ENCODE measurements around the gene HNRNPH3. TPM values are rescaled to one million over a fixed set of nuclear protein-coding genes. Genes with fewer than 3 reads are reported as not detected.
A peak's percentile ranks its signal among the peaks of the same experiment; 100 is the strongest.
"Not testable (repeated sequence)": the region's sequence is repeated elsewhere in the genome, so short reads cannot be mapped to it uniquely, and the experiment has no call there.

HNRNPH3 gene
- total and polyA plus RNA-seq, 9 donors, result 17.8 to 214 (median 191) TPM

GRCh38 chr10:68302503-68302823 is 29.4 kb upstream of the HNRNPH3 start:
- H3K27ac ChIP-seq (ENCODE audit: low read length), result no peak overlapping the region
- H3K4me3 ChIP-seq (ENCODE audit: low read length), result no peak overlapping the region
- no peaks in the 10 kb centered on the region for H3K4me1 ChIP-seq (ENCODE audit: control insufficient read depth, insufficient read depth, low read length)
- WGBS (ENCODE audit: insufficient coverage), result 80% methylated on average over 1 of the region's 2 CpGs
- no peak for DNase-seq
- no peaks in the 10 kb centered on the region for H3K9me3 ChIP-seq (replicated peaks; ENCODE audit: control insufficient read depth, low read depth, low read length)
- no peaks in the 10 kb centered on the region for H3K27me3 ChIP-seq (ENCODE audit: control insufficient read depth, insufficient read depth, low read length)
- H3K36me3 ChIP-seq (ENCODE audit: control insufficient read depth, insufficient read depth, low read length), result no peaks in the 10 kb centered on the region

GRCh38 chr10:68302871-68303270 is 29.0 kb upstream of the HNRNPH3 start:
- DNase-seq, result no peak
- no peaks in the 10 kb centered on the region for H3K36me3 ChIP-seq (ENCODE audit: control insufficient read depth, insufficient read depth, low read length)
- no peaks in the 10 kb centered on the region for H3K9me3 ChIP-seq (replicated peaks; ENCODE audit: control insufficient read depth, low read depth, low read length)
- 96% methylated on average over 3 of the region's 5 CpGs for WGBS (ENCODE audit: insufficient coverage)
- no peaks in the 10 kb centered on the region for H3K4me1 ChIP-seq (ENCODE audit: control insufficient read depth, insufficient read depth, low read length)
- H3K27ac ChIP-seq (ENCODE audit: low read length), result no peak overlapping the region
- no peak overlapping the region for H3K4me3 ChIP-seq (ENCODE audit: low read length)
- no peaks in the 10 kb centered on the region for H3K27me3 ChIP-seq (ENCODE audit: control insufficient read depth, insufficient read depth, low read length)

DNA sequence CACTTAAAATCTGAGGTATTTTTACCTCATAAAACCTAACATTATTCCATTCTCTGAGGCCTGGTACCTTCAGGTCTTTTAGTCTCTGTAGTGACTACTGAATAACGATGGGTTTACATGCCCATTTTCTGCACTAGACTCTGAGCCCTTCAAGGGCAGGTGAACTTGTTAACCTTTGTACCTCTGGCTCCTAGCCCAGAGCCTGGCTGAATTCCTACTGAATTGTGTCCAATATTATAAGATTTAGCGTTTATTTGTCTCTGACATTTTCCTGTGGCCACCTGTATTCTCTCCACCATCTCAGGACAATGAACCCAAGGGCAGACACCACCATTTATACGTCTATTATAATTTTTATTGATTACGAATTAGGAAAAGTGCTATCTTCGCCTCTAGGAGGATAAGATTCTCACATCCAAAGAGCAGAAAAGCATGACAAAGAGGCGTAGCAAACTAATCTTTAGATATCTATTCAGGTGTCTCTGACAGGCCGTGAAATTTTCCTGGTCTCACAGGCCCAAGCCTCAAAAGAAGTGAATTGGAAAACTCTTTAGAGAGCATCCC is 27.9 kb upstream of the HNRNPH3 start:
- no peaks in the 10 kb centered on the region for H3K27me3 ChIP-seq (ENCODE audit: control insufficient read depth, insufficient read depth, low read length)
- no peak overlapping the region for H3K4me3 ChIP-seq (ENCODE audit: low read length)
- no peak overlapping the region for H3K27ac ChIP-seq (ENCODE audit: low read length)
- WGBS (ENCODE audit: insufficient coverage), result 95% methylated on average over 3 of the region's 7 CpGs
- no peaks in the 10 kb centered on the region for H3K4me1 ChIP-seq (ENCODE audit: control insufficient read depth, insufficient read depth, low read length)
- no peak for DNase-seq
- no peaks in the 10 kb centered on the region for H3K9me3 ChIP-seq (replicated peaks; ENCODE audit: control insufficient read depth, low read depth, low read length)
- H3K36me3 ChIP-seq (ENCODE audit: control insufficient read depth, insufficient read depth, low read length), result no peaks in the 10 kb centered on the region

GRCh38 chr10:68305854-68306253 is 26.0 kb upstream of the HNRNPH3 start:
- Histone ChIP-seq H3K27me3 (ENCODE audit: control insufficient read depth, insufficient read depth, low read length) (no peaks in the 10 kb centered on the region), H3K36me3 (ENCODE audit: control insufficient read depth, insufficient read depth, low read length) (no peaks in the 10 kb centered on the region), H3K4me3 (ENCODE audit: low read length) (no peak overlapping the region), H3K27ac (ENCODE audit: low read length) (no peak overlapping the region), H3K9me3 (replicated peaks; ENCODE audit: control insufficient read depth, low read depth, low read length) (no peaks in the 10 kb centered on the region), H3K4me1 (ENCODE audit: control insufficient read depth, insufficient read depth, low read length) (no peaks in the 10 kb centered on the region)
- WGBS (ENCODE audit: insufficient coverage), result no CpG with 5 or more reads among the region's 1 CpG
- no peak for DNase-seq

DNA sequence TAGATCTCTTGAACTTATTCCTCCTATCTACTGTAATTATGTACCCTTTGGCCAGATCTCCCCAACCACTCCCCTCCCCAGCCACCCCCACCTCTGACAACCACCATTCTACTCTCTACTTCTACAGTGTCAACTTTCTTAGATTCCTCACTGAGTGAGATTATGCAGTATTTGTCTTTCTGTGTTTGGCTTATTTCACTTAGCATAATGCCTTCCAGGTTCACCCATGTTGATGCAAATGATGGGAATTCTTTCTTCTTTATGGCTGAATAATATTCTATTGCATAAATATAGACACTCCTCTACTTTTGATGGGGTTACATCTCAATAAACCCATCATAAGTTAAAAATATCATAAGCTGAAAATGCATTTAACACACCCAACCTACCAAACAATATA is 21.3 kb upstream of the HNRNPH3 start:
- H3K36me3 ChIP-seq (ENCODE audit: control insufficient read depth, insufficient read depth, low read length), result no peaks in the 10 kb centered on the region
- no peak overlapping the region for H3K4me3 ChIP-seq (ENCODE audit: low read length)
- no peak for DNase-seq
- H3K9me3 ChIP-seq (replicated peaks; ENCODE audit: control insufficient read depth, low read depth, low read length), result no peaks in the 10 kb centered on the region
- H3K27me3 ChIP-seq (ENCODE audit: control insufficient read depth, insufficient read depth, low read length), result no peaks in the 10 kb centered on the region
- no peak overlapping the region for H3K27ac ChIP-seq (ENCODE audit: low read length)
- H3K4me1 ChIP-seq (ENCODE audit: control insufficient read depth, insufficient read depth, low read length), result no peaks in the 10 kb centered on the region

- whole genome bisulfite sequencing (ENCODE audit: insufficient coverage), result 93% methylated on average over 6 of the region's 6 CpGs
- not testable (repeated sequence) for H3K27ac ChIP-seq (ENCODE audit: low read length); DNase-seq; H3K36me3 ChIP-seq (ENCODE audit: control insufficient read depth, insufficient read depth, low read length); H3K4me1 ChIP-seq (ENCODE audit: control insufficient read depth, insufficient read depth, low read length); H3K4me3 ChIP-seq (ENCODE audit: low read length); H3K27me3 ChIP-seq (ENCODE audit: control insufficient read depth, insufficient read depth, low read length)
- H3K9me3 ChIP-seq (replicated peaks; ENCODE audit: control insufficient read depth, low read depth, low read length), result peaks cover 10% of the 10 kb centered on the region
These were observed 16.9 kb upstream of the HNRNPH3 start for GRCh38 chr10:68314930-68315329.

DNA sequence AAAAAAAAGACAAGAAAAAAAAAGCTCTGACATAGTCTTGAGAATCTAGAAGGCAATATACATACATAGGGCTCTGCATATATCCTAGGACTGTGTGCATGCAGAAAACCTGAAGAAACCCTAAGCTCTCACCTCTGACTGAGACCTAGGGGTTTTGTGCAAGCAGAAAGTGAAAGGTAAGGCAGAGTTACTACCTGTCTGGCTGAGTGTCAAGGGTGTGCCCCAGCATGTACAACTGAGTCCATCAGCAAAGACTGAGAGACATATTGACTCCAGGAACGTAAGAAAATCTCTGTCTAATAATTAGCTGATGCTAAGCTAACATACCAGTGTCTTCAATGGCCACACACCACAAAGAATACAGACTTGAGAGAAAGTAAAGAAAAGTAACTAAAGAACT is 16.3 kb upstream of the HNRNPH3 start:
- no peaks in the 10 kb centered on the region for H3K4me1 ChIP-seq (ENCODE audit: control insufficient read depth, insufficient read depth, low read length)
- H3K9me3 ChIP-seq (replicated peaks; ENCODE audit: control insufficient read depth, low read depth, low read length), result peaks cover 10% of the 10 kb centered on the region
- no CpG with 5 or more reads among the region's 1 CpG for WGBS (ENCODE audit: insufficient coverage)
- no peak overlapping the region for H3K27ac ChIP-seq (ENCODE audit: low read length)
- no peaks in the 10 kb centered on the region for H3K36me3 ChIP-seq (ENCODE audit: control insufficient read depth, insufficient read depth, low read length)
- H3K27me3 ChIP-seq (ENCODE audit: control insufficient read depth, insufficient read depth, low read length), result no peaks in the 10 kb centered on the region
- DNase-seq, result no peak
- H3K4me3 ChIP-seq (ENCODE audit: low read length), result no peak overlapping the region

- WGBS (ENCODE audit: insufficient coverage), result no CpG with 5 or more reads among the region's 1 CpG
These were observed 13.4 kb upstream of the HNRNPH3 start for GRCh38 chr10:68318331-68319059.

GRCh38 chr10:68324396-68324795 is 7.5 kb upstream of the HNRNPH3 start:
- not testable (repeated sequence) for H3K27me3 ChIP-seq (ENCODE audit: control insufficient read depth, insufficient read depth, low read length); H3K27ac ChIP-seq (ENCODE audit: low read length); DNase-seq; H3K9me3 ChIP-seq (replicated peaks; ENCODE audit: control insufficient read depth, low read depth, low read length); H3K36me3 ChIP-seq (ENCODE audit: control insufficient read depth, insufficient read depth, low read length); H3K4me3 ChIP-seq (ENCODE audit: low read length); H3K4me1 ChIP-seq (ENCODE audit: control insufficient read depth, insufficient read depth, low read length)
- WGBS (ENCODE audit: insufficient coverage), result 96% methylated on average over 2 of the region's 4 CpGs

More at GRCh38 chr10:68318331-68319059, 13.4 kb upstream of the HNRNPH3 start:
- Histone ChIP-seq H3K9me3 (replicated peaks; ENCODE audit: control insufficient read depth, low read depth, low read length) (peaks cover 10% of the 10 kb centered on the region), H3K27ac (ENCODE audit: low read length) (no peak overlapping the region), H3K4me1 (ENCODE audit: control insufficient read depth, insufficient read depth, low read length) (no peaks in the 10 kb centered on the region), H3K27me3 (ENCODE audit: control insufficient read depth, insufficient read depth, low read length) (no peaks in the 10 kb centered on the region), H3K36me3 (ENCODE audit: control insufficient read depth, insufficient read depth, low read length) (no peaks in the 10 kb centered on the region), H3K4me3 (ENCODE audit: low read length) (no peak overlapping the region)
- no peak for DNase-seq

- no peaks in the 10 kb centered on the region for H3K9me3 ChIP-seq (replicated peaks; ENCODE audit: control insufficient read depth, low read depth, low read length)
- DNase-seq, result peak; percentile 90
- H3K36me3 ChIP-seq (ENCODE audit: control insufficient read depth, insufficient read depth, low read length), result no peaks in the 10 kb centered on the region
- peak overlapping the region; percentile 84 for H3K27ac ChIP-seq (ENCODE audit: low read length)
- no peaks in the 10 kb centered on the region for H3K27me3 ChIP-seq (ENCODE audit: control insufficient read depth, insufficient read depth, low read length)
- WGBS (ENCODE audit: insufficient coverage), result no CpG with 5 or more reads among the region's 4 CpGs
- peaks cover 16% of the 10 kb centered on the region for H3K4me1 ChIP-seq (ENCODE audit: control insufficient read depth, insufficient read depth, low read length)
- H3K4me3 ChIP-seq (ENCODE audit: low read length), result no peak overlapping the region
These were observed 3.7 kb upstream of the HNRNPH3 start for GRCh38 chr10:68327889-68328786.

Measured in muscle of leg (tissue), 11 donors.